Left lung (tissue), 10 donors: ENCODE data around the gene MT1M. TPM values are rescaled to one million over a fixed set of nuclear protein-coding genes. Genes with fewer than 3 reads are reported as not detected.
A peak's percentile ranks its signal among the peaks of the same experiment; 100 is the strongest.

Experiments
- ATAC-seq: fragments of 200-7000 bp; cut with Tn5 transposase; one replicate; pipeline ENCODE4 v1.9.1; 2020; ENCODE audit warnings: moderate library complexity
- DNase-seq, 4 donors: peaks; one replicate each; pipeline ENCODE4 v3.0.0-alpha.2; 2013 to 2020
- H3K27ac ChIP-seq, 2 donors: fragments of 200-600 bp; sonication (generic) in 1 of 2; one replicate each; pipeline versions ENCODE4 v1.5.0 to v1.8.0; 2020 to 2021
- H3K27me3 ChIP-seq, 2 donors: fragments of 200-600 bp; sonication (generic) in 1 of 2; one replicate each; pipeline versions ENCODE4 v1.5.0 to v1.8.0; 2020 to 2021
- H3K36me3 ChIP-seq, 2 donors: fragments of 200-600 bp; sonication (generic) in 1 of 2; one replicate each; pipeline versions ENCODE4 v1.5.0 to v1.8.0; 2020 to 2021
- H3K4me1 ChIP-seq, 2 donors: fragments of 200-600 bp; one replicate each; pipeline ENCODE4 v1.8.0; 2021
- H3K4me3 ChIP-seq, 2 donors: fragments of 200-600 bp; sonication (generic) in 1 of 2; one replicate each; pipeline versions ENCODE4 v1.5.0 to v1.8.0; 2020 to 2021; ENCODE audit warnings: mild to moderate bottlenecking in 1 of 2
- H3K9me3 ChIP-seq, 2 donors: fragments of 200-600 bp; sonication (generic) in 1 of 2; one replicate each; pipeline versions ENCODE4 v1.5.0 to v1.8.0; 2020 to 2021
- CTCF ChIP-seq, 2 donors: fragments of 200-600 bp; sonication (generic) in 1 of 2; IDR thresholded peaks; one replicate each; pipeline versions ENCODE4 v1.5.0 to v1.8.0; 2021; ENCODE audit warnings: antibody characterized with exemption in 2 of 2
- intact Hi-C, 2 donors: fragments of 100-400 bp; cut with DNase I; formaldehyde crosslinking; loops; one replicate each; pipeline versions ENCODE4 v1.11.2 to v1.14.2; 2022
- polyA plus RNA-seq, 6 donors: library from polyadenylated mRNA; unstranded; fragments of 120-200 nt; gene quantifications; one replicate each; pipeline ENCODE4 v1.2.1, GENCODE V29; 2013; ENCODE audit not compliant: insufficient read length in 6 of 6
- total RNA-seq, 2 donors: library from RNA; stranded (reverse); fragmentation: NEBNext Ultra II Directional; extraction: Animal tissue kit (Norgen Biotek cat#: 25700); gene quantifications; one replicate each; pipeline ENCODE4 v1.2.1, GENCODE V29; 2021
- donor health status: DM: no; HTN: yes; CAD: no.
- donor health status: DM: no; HTN: no; CAD: no.

Gene MT1M
- total and polyA plus RNA-seq, 8 donors = 0.29 to 32.5 (median 0.62) TPM

- Histone ChIP-seq H3K36me3 (no peaks in the 10 kb centered on the region), H3K9me3 (no peaks in the 10 kb centered on the region), H3K27ac (no peak overlapping the region), H3K4me3 (peak overlapping the region; percentile 6 to 21), H3K27me3 (peaks cover 5 to 60% of the 10 kb centered on the region in 2 donors), H3K4me1 (no peaks in the 10 kb centered on the region)
- TF ChIP-seq CTCF (IDR thresholded peaks at IDR 0.05) = no peak
- DNase-seq (no peak), ATAC-seq (peak; percentile 46)
- intact Hi-C loops = no loop called here
These were observed 43.3 kb downstream of the MT1M start for GRCh38 chr16:56675685-56676210.

DNA sequence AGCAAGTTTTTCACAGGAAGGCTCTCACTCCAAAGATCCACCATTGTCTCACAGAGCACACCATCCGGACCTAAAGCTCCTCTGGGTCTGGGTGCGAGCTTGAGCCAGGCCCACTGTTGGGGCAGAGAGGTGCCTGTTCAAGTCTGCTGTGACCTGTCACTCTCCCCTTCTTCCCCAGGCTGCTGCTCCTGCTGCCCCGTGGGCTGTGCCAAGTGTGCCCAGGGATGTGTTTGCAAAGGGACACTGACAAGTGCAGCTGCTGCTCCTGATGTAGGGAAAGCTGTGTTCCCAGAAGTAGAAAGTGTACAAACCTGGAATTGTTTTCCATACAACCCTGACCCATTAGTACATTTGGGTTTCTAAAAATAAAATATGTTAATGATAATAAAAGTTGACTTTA lies 45.0 kb downstream of the MT1M start:
- ATAC-seq (no peak), DNase-seq (no peak)
- no peak for TF ChIP-seq CTCF (IDR thresholded peaks at IDR 0.05)
- peaks cover 5 to 43% of the 10 kb centered on the region in 2 donors for H3K27me3 ChIP-seq
- no peaks in the 10 kb centered on the region for H3K36me3 ChIP-seq
- H3K27ac ChIP-seq = no peak overlapping the region
- H3K9me3 ChIP-seq = no peaks in the 10 kb centered on the region
- intact Hi-C loops = no loop called here
- peaks cover under 1 to 8% of the 10 kb centered on the region in 2 donors for H3K4me1 ChIP-seq
- no peak overlapping the region for H3K4me3 ChIP-seq

DNA sequence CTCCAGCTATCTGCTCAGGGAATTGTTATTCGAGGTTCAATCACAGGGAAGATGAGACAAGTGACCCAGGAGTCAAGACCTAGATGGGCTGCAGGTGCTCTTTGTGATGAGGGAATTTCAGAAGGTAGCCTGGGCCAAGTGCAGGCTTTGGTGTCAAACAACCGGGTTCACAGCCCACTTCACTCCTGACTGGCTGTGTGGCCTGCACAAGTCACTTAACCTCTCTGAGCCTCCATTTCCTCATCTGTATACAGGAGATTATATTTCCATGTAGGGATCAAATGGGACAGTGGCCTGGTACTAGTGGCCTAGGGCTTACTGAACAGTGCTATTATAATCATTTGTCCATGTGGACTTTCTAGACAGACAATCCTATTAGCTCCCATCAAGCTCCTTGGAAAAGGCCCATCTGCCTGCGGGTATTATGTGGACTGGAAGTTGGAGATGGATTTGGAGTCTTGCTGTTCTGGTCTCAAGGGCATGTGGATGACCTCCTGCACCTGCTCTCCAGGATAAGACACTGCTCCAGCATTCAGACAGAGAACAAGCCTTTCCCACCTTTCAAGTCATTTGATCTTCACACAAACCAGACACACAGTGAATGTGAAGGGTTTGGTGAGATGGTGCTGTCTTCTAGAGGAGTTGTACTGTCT lies 46.7 kb downstream of the MT1M start:
- intact Hi-C loops = no loop called here
- DNase-seq = no peak
- no peaks in the 10 kb centered on the region for H3K9me3 ChIP-seq
- ATAC-seq = no peak
- H3K4me3 ChIP-seq = no peak overlapping the region
- no peak overlapping the region for H3K27ac ChIP-seq
- no peak for TF ChIP-seq CTCF (IDR thresholded peaks at IDR 0.05)
- H3K27me3 ChIP-seq = peaks cover 5 to 26% of the 10 kb centered on the region in 2 donors
- peaks cover 10 to 18% of the 10 kb centered on the region in 2 donors for H3K4me1 ChIP-seq
- H3K36me3 ChIP-seq = no peaks in the 10 kb centered on the region

GRCh38 chr16:56679818-56680217 lies 47.4 kb downstream of the MT1M start:
- intact Hi-C loops = no loop called here

More at GRCh38 chr16:56679818-56680217, 47.4 kb downstream of the MT1M start:
- H3K9me3 ChIP-seq = no peaks in the 10 kb centered on the region
- H3K27ac ChIP-seq = no peak overlapping the region
- H3K36me3 ChIP-seq = no peaks in the 10 kb centered on the region
- H3K4me3 ChIP-seq = no peak overlapping the region
- H3K4me1 ChIP-seq = peaks cover 10 to 18% of the 10 kb centered on the region in 2 donors
- ATAC-seq (no peak), DNase-seq (no peak)
- H3K27me3 ChIP-seq = peaks cover 5 to 21% of the 10 kb centered on the region in 2 donors
- no peak for TF ChIP-seq CTCF (IDR thresholded peaks at IDR 0.05)
